GM19455 (cell line): ENCODE data around the gene ESPNL.
"Not testable (repeated sequence)": the region's sequence is repeated elsewhere in the genome, so short reads cannot be mapped to it uniquely, and the experiment has no call there.

Experiments
- ATAC-seq: cut with Tn5 transposase; IDR thresholded peaks from one replicate; pipeline ENCODE4 v1.9.1; 2021; ENCODE audit not compliant: unreplicated experiment

Gene ESPNL

GRCh38 chr2:238114331-238114841 lies 14.2 kb downstream of the ESPNL start:
- no peak for ATAC-seq

DNA sequence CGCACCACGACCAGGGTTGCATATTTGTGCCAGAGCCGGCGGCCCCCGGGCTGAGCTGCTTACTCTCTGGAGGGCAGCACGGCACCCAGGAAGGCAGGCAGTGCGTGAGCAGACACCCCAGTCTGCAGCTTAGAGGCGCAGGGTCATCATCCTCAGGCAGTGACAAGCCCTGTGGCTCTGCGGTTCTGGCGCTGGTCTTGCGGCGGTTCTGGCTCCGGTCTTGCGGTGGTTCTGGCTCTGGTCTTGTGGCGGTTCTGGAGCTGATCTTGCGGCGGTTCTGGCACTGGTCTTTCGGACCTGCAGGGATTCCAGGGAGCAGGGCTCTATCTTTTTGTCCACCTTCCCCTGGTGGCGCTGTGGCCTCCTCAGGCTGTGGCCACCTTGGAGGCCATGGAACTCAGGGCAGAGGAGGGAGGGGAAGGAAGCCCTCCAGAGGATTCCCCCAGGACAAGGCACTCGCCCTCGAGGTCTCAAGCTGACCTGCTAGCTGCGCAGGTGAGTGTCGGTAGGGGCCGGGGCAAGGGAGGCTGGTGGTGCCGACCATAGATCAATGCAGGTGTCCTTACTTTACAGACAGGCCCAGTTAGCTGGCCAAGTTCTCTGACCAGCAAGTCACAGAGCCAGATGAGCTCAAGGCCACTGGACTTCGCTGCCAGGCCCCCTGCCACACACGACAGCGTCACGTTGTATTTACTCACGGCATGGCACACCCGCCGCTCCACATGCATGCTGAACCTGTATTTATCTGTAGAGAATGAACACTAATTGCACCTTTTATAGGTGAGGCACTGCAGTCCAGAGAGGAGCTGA lies 14.9 kb downstream of the ESPNL start:
- no peak for ATAC-seq

GRCh38 chr2:238115709-238116108 lies 15.6 kb downstream of the ESPNL start:
- ATAC-seq = not testable (repeated sequence)

GRCh38 chr2:238116298-238117198 lies 16.4 kb downstream of the ESPNL start:
- ATAC-seq = no peak

DNA sequence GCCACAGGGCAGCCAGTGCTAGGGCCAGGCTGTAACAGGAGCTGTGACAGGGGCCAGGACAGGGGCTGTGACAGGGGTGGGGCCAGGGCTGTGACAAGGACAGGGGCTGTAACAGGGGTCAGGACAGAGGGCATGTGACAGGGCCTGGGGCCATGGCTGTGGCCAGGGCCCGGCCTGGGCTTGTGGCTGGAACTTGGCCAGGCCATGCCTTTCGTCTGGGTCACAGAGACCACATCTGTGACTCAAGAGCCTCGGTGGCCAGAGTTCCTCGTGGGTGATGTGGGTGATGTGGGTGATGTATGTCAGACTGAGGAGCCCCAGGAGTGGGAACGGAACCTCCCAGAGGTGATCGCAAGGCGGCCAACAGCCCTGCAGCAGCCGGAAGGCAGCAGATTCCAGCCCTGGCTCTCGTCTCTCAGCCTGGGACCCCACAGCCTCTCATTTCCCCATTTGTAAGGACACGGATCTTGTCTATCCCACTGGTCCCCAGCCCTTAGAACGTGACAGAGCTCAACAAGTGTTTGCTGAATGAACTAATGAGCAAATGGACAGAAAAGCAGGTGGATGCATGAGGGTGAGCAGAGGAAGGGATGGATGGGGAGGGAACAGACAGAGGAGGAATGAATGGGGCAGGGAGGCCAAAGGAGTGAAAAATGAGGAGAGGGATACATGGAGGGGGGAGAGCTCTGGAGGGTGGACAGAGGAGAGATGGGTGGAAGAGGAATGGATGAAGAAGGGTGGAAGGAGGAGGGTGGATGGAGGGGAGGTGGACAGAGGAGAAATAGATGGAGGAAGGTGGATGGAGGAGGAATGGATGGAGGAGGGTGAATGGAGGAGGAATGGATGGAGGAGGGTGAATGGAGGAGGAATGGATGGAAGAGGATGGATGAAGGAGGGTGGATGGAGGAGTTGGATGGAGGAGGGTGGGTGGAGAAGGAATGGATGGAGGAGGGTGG lies 17.3 kb downstream of the ESPNL start:
- ATAC-seq = no peak

GRCh38 chr2:238119756-238120462 lies 19.8 kb downstream of the ESPNL start:
- ATAC-seq = no peak

- no peak for ATAC-seq
These were observed 20.5 kb downstream of the ESPNL start for GRCh38 chr2:238120463-238121298.

- ATAC-seq = no peak
These were observed 21.6 kb downstream of the ESPNL start for GRCh38 chr2:238121511-238122286.

GRCh38 chr2:238122287-238123217 lies 22.4 kb downstream of the ESPNL start:
- no peak for ATAC-seq

GRCh38 chr2:238123218-238123971 lies 23.3 kb downstream of the ESPNL start:
- ATAC-seq = no peak

GRCh38 chr2:238123991-238124470 lies 23.9 kb downstream of the ESPNL start:
- no peak for ATAC-seq

DNA sequence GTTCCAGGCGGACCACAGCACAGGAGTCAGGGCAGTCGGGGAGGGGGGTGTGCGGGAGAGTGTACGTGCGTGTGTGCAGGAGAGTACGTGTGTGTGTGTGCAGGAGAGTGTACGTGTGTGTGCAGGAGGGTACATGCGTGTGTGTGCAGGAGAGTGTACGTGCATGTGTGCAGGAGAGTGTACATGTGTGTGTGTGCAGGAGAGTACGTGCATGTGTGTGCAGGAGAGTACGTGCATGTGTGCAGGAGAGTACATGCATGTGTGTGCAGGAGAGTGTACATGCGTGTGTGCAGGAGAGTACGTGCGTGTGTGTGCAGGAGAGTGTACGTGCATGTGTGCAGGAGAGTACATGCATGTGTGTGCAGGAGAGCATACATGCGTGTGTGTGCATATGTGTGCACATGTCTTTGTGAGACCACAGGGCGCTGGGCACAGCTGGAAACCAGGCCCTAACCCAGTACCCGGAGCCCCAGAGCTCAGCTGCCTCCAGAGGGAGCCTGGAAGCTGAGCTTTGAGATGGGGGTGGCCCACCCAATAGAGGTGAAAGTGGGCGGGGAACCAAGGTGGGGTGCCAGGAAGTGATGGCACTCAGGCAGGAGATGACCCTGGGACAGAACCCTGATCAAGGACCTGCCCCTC lies 24.5 kb downstream of the ESPNL start:
- no peak for ATAC-seq

GRCh38 chr2:238125127-238125885 lies 25.2 kb downstream of the ESPNL start:
- no peak for ATAC-seq

GRCh38 chr2:238126338-238126737 lies 26.2 kb downstream of the ESPNL start:
- no peak for ATAC-seq

DNA sequence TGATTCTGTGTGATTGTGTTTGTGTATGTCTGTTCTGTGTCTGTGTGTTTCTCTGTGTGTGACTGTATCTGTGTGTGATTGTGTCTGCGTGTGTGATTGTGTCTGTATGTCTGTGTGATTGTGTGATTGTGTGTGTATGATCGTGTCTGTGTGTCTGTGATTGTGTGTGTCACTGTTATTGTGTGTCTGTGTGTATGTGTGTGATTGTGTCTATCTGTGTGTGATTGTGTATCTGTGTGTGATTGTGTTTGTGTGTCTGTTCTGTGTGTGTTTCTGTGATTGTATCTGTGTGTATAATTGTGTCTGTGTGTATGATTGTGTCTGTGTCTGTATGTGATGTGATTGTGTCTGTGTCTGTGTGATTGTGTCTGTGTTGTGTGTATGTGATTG lies 26.6 kb downstream of the ESPNL start:
- ATAC-seq = no peak
